Measurements from ENCODE around the gene FADS3. TPM values are rescaled to one million over a fixed set of nuclear protein-coding genes. Genes with fewer than 3 reads are reported as not detected.

FADS3 gene
- total RNA-seq, 4 donors from 2014 or later = 10.9 to 27.8 (median 18.3) TPM

DNA sequence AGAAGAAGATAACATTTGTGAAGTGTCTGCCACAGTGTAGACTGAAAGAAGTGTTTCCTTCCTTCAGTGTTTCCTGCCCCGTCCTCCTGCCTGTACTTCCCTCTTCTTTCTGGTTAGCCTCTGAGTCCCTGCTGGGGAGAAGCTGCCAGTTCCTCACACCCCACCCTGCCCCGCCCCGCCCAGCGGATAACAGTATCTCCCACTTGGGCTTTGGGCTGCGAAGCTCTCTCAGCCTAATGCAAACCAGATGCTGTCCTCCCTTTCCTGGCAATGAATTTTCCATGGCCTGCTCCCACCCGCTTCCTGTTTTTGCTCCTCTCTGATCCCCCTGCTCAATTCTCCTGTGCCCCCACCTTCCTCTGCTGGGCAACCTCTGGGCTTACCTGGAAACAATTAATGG lies 31.2 kb upstream of the FADS3 start:
- no peak for TF ChIP-seq POLR2A (IDR thresholded peaks at IDR 0.05)
- TF ChIP-seq, protein P1, sequence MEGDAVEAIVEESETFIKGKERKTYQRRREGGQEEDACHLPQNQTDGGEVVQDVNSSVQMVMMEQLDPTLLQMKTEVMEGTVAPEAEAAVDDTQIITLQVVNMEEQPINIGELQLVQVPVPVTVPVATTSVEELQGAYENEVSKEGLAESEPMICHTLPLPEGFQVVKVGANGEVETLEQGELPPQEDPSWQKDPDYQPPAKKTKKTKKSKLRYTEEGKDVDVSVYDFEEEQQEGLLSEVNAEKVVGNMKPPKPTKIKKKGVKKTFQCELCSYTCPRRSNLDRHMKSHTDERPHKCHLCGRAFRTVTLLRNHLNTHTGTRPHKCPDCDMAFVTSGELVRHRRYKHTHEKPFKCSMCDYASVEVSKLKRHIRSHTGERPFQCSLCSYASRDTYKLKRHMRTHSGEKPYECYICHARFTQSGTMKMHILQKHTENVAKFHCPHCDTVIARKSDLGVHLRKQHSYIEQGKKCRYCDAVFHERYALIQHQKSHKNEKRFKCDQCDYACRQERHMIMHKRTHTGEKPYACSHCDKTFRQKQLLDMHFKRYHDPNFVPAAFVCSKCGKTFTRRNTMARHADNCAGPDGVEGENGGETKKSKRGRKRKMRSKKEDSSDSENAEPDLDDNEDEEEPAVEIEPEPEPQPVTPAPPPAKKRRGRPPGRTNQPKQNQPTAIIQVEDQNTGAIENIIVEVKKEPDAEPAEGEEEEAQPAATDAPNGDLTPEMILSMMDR (IDR thresholded peaks at IDR 0.05) = no peak
- H3K4me3 ChIP-seq (ENCODE audit: low read depth, poor library complexity, severe bottlenecking) = no peak overlapping the region
- 25 to 31% methylated on average over 6 of the region's 6 CpGs for WGBS, 2 donors
- intact Hi-C loops (cut with DNase I; ENCODE audit: low total_unique reads) = no loop called here
- DNase-seq (ENCODE audit: low spot score in 2 of 2) = peak; percentile 91 to 97

DNA sequence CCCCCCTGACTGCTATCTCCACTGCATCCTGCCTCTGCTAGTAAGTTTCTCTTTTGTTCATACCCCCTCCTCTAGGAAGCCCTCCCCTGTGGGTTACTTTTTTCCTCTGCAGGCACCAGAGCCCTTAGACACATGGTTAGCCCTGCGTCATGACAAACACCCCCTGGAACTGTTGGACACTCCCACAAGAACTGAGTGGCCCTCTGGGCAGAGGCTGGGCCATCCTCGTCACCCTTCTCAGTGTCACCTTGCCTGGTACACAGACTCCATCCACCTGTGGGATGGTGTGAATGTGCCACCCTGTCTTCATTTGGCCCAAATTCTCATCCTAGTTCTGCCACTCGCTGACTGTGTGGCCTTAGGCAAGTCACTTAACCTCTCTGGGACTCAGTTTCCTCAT lies 30.1 kb upstream of the FADS3 start:
- TF ChIP-seq POLR2A (IDR thresholded peaks at IDR 0.05) = no peak
- TF ChIP-seq, protein P1 (IDR thresholded peaks at IDR 0.05) = no peak
- DNase-seq (ENCODE audit: low spot score in 2 of 2) = peak in 1 of 2 donors; percentile 12
- intact Hi-C loops (cut with DNase I; ENCODE audit: low total_unique reads) = no loop called here
- no peak overlapping the region for H3K4me3 ChIP-seq (ENCODE audit: low read depth, poor library complexity, severe bottlenecking)
- WGBS, 2 donors = 79 to 87% methylated on average over 3 of the region's 3 CpGs

DNA sequence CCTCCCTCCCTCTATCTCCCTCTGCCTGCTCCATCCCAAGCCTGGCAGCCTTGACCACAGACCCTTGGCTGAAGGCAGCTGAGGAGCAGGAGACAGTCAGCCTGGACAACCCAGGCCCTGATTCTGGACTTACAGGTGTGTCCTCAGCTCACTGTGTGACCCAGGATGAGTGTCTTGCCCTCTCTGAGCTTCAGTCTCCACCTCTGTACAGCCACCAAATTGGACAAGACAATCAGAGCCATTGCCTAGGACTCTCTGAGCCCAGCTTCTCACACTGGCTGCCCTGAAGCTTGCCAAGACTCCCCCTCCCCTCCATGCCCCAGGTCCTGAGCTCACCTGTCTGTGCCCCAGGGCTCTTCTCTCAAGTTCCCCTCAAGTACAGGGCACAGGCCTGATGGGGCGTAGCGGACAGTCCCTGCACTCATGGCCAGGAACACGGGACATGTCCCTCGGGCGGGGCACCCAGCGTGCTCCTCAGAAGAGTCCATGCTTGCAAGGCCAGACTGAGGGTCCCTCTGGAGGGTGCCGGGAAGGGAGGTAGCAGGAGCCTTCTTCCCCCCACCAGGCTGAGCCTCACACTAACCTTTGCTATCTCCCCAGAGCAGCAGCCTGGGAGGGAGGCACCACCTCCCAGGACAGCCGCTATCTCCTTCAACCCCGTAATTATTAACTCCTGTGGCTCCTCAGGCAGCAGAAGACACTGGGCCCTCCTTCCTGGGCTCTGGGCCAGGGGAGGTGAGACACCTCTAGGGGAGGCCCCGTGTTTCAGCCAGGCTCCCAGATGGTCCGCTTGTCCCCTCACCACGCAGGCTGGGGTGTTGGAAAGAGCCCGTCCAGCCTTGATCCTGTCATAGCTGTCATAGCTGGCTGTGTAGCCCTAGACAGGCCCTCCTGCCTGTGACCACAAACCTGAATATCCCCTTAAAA lies 28.6 kb upstream of the FADS3 start:
- H3K4me3 ChIP-seq (ENCODE audit: low read depth, poor library complexity, severe bottlenecking) = no peak overlapping the region
- intact Hi-C loops (cut with DNase I; ENCODE audit: low total_unique reads) = no loop called here
- TF ChIP-seq, protein P1 (IDR thresholded peaks at IDR 0.05) = no peak
- TF ChIP-seq POLR2A (IDR thresholded peaks at IDR 0.05) = no peak
- peak; percentile 25 to 87 for DNase-seq (ENCODE audit: low spot score in 2 of 2)
- WGBS, 2 donors = 64 to 69% methylated on average over 10 to 13 of the region's 13 CpGs

DNA sequence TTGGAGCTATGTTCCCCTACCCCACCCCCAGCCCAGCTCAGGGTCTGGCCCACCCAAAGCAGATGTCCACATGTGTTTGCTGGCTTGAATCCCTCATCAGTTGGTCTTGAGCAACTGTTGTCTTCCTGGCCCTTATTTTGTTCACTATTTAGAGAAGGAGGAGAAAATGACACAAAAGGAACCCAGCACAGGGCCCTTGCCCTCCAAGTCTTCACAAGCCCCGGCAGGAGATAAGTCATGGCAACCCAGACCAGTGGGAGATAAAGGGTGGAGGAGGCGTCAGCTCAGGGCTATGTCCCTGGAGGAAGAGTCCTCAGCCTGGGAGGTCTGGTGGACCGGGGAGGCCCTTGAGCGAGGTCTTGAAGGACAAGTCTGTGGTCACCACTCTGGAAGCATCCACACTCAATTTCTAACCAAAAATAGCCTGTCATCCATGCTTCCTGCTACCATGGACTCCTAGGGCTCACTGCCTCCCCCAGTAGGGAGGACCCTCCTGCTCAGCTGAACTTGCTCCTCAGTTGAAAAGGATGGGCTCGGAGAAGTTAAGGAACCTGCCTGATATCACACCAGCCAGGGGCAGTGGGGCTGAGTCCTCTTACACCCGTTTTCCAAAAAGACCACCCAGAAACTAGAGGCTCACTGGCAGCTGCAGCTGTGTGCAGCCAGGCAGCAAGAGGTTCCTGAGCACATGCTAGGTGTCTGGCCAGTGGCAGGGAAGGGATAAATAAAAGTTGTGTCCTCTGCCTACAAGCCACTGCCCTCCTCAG lies 27.8 kb upstream of the FADS3 start:
- TF ChIP-seq POLR2A (IDR thresholded peaks at IDR 0.05) = no peak
- TF ChIP-seq, protein P1 (IDR thresholded peaks at IDR 0.05) = no peak
- H3K4me3 ChIP-seq (ENCODE audit: low read depth, poor library complexity, severe bottlenecking) = no peak overlapping the region
- DNase-seq (ENCODE audit: low spot score in 2 of 2) = peak; percentile 65 to 90
- intact Hi-C loops (cut with DNase I; ENCODE audit: low total_unique reads) = no loop called here
- WGBS, 2 donors = 58% methylated on average over 6 of the region's 6 CpGs

DNA sequence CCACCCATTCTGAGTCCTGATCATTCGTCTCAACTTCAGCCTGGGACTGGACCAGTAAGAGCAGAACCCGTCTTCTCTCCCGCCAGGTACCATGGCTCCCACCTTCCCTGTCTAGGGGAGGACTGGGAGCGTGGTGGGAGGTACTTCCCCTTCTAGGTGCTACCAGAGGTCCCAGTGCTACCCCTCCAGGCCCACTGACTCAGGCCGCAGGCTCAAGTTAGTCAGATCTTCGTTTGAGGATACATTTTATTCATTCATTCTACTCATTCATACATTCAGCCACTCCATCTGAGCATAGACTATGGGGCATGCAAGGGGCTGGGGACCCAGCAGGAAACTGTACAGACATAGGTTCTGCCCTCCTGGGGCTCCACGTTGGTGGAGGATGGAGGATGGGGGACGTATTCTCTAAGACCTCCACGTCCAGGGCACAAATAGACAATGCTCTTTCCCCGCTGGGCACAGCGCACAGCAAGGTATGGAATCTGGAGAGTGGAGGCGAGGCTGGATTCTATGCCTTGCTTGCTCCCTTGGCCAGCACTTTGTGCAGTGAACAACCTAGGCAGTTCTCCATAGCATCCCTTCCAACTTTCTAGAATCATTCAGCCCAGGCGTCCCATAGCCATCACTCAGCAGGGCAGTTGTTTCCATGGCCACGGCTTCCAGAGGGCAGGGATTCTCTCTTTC lies 27.0 kb upstream of the FADS3 start:
- H3K4me3 ChIP-seq (ENCODE audit: low read depth, poor library complexity, severe bottlenecking) = no peak overlapping the region
- no peak for TF ChIP-seq POLR2A (IDR thresholded peaks at IDR 0.05)
- TF ChIP-seq, protein P1 (IDR thresholded peaks at IDR 0.05) = no peak
- peak; percentile 14 to 82 for DNase-seq (ENCODE audit: low spot score in 2 of 2)
- intact Hi-C loops (cut with DNase I; ENCODE audit: low total_unique reads) = no loop called here
- 75 to 79% methylated on average over 14 of the region's 14 CpGs for WGBS, 2 donors
